Measurements from ENCODE around the gene PRDM11.

DNA sequence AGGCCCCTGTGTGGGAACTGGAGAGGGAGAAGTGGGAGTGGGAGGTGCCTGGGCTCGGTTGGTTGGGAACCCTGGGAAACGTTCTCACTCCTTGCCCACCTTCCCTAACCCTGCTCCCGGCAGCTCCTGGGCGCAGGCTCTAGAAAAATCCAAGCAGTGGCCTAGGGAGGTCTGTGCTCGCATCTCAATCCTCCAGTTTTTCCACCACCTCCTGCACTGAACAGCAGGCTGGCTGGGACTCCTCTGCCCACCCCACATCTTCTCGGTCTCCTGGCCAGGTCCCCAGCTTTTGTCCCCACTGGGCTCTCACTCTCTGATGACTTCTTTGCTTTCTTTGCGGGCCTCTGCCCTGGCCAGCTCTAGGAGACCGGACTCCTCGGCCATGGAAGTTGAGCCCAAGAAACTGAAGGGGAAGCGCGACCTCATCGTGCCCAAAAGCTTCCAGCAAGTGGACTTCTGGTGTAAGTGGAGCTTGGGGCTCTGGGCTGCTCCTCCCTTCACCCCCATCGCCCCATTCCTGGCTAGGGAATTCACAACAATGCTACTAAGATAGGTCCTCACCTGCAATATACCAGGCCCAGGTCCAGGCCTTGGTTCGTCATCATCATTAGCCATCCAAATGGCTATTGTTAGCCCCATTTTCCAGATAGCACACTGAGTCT, 35.6 kb downstream of the PRDM11 start:
- no peak for TF ChIP-seq POLR2A (IDR thresholded peaks at IDR 0.05)
- TF ChIP-seq, protein P1, sequence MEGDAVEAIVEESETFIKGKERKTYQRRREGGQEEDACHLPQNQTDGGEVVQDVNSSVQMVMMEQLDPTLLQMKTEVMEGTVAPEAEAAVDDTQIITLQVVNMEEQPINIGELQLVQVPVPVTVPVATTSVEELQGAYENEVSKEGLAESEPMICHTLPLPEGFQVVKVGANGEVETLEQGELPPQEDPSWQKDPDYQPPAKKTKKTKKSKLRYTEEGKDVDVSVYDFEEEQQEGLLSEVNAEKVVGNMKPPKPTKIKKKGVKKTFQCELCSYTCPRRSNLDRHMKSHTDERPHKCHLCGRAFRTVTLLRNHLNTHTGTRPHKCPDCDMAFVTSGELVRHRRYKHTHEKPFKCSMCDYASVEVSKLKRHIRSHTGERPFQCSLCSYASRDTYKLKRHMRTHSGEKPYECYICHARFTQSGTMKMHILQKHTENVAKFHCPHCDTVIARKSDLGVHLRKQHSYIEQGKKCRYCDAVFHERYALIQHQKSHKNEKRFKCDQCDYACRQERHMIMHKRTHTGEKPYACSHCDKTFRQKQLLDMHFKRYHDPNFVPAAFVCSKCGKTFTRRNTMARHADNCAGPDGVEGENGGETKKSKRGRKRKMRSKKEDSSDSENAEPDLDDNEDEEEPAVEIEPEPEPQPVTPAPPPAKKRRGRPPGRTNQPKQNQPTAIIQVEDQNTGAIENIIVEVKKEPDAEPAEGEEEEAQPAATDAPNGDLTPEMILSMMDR (IDR thresholded peaks at IDR 0.05): no peak
